DND-41 (cell line): ENCODE data around the gene PPIL6.

ENCODE experiments used
- EZH2 ChIP-seq: IDR thresholded peaks from 3 replicates; pipeline ENCODE4 v1.6.1; 2012; ENCODE audit warnings: borderline replicate concordance, low read depth, mild to moderate bottlenecking, moderate library complexity, low read length, inconsistent platforms; ENCODE audit not compliant: severe bottlenecking
- TF ChIP-seq, protein P1 (sequence below): IDR thresholded peaks from 2 replicates; pipeline ENCODE4 v1.5.1; 2012; ENCODE audit warnings: borderline replicate concordance, low read length, moderate library complexity, mild to moderate bottlenecking; ENCODE audit not compliant: poor library complexity, severe bottlenecking; ENCODE audit errors: extremely low read depth

DNA sequence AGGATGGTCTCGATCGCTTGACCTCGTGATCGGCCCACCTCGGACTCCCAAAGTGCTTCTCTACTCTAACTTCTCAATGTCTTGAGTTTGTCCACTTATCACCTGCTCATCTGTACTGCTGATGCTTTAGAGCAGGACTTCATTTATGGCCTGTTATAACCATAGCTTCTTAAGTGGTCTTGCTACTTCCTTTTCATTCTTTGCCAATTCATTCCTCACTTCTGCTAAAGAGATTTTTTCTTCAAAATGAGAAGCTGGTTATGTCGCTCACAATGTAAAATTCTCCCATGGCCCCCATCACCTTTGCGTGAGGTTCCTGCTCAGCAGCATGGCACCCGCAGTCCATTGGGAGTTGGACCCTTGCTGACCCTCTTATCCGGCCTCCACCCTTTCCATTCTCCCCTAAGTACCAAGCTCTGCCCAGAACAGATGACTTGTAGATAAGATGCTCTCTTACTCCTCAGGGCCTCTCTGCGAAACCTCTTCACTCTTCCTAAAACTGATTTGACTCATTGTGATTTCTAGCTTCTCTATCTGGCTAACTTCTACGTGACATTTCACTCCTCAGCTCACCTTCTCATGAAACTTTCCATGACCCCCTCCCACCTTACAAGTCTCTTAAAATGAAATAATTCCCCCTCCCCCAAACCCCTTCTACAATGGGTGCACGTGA lies 44.2 kb downstream of the PPIL6 start:
- TF ChIP-seq, protein P1, sequence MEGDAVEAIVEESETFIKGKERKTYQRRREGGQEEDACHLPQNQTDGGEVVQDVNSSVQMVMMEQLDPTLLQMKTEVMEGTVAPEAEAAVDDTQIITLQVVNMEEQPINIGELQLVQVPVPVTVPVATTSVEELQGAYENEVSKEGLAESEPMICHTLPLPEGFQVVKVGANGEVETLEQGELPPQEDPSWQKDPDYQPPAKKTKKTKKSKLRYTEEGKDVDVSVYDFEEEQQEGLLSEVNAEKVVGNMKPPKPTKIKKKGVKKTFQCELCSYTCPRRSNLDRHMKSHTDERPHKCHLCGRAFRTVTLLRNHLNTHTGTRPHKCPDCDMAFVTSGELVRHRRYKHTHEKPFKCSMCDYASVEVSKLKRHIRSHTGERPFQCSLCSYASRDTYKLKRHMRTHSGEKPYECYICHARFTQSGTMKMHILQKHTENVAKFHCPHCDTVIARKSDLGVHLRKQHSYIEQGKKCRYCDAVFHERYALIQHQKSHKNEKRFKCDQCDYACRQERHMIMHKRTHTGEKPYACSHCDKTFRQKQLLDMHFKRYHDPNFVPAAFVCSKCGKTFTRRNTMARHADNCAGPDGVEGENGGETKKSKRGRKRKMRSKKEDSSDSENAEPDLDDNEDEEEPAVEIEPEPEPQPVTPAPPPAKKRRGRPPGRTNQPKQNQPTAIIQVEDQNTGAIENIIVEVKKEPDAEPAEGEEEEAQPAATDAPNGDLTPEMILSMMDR: no peak
- TF ChIP-seq EZH2: no peak
